Activated naive CD8-positive, alpha-beta T cell treated with anti-CD3 and anti-CD28 coated beads for 36 hours (primary cell): Measurements from ENCODE around the gene LHX3. TPM values are rescaled to one million over a fixed set of nuclear protein-coding genes. Genes with fewer than 3 reads are reported as not detected.

Source experiments
- DNase-seq: peaks from one replicate; pipeline ENCODE4 v3.0.0; 2021
- H3K27ac Mint-ChIP-seq: one replicate; pipeline ENCODE4 v1.8.0; 2022; ENCODE audit warnings: mild to moderate bottlenecking, moderate library complexity, mixed read lengths
- H3K27me3 Mint-ChIP-seq: one replicate; pipeline ENCODE4 v1.8.0; 2022; ENCODE audit warnings: mild to moderate bottlenecking, mixed read lengths
- H3K36me3 Mint-ChIP-seq: one replicate; pipeline ENCODE4 v1.8.0; 2021; ENCODE audit warnings: mild to moderate bottlenecking, mixed read lengths
- H3K4me1 Mint-ChIP-seq: one replicate; pipeline ENCODE4 v1.8.0; 2021; ENCODE audit warnings: mixed read lengths
- H3K4me3 Mint-ChIP-seq: one replicate; pipeline ENCODE4 v1.8.0; 2022; ENCODE audit warnings: mild to moderate bottlenecking, moderate library complexity, mixed read lengths
- H3K9me3 Mint-ChIP-seq: one replicate; pipeline ENCODE4 v1.8.0; 2022; ENCODE audit warnings: mixed read lengths
- total RNA-seq, 2 experiments: library from RNA; stranded (reverse); gene quantifications; one replicate each; pipeline ENCODE4 v1.2.3, GENCODE V29; 2021

Gene LHX3
- total RNA-seq, 2 experiments from 2014 or later: not detected

- H3K27ac Mint-ChIP-seq: no peak overlapping the region
- no peaks in the 10 kb centered on the region for H3K9me3 Mint-ChIP-seq
- H3K4me1 Mint-ChIP-seq: peaks cover 9% of the 10 kb centered on the region
- no peaks in the 10 kb centered on the region for H3K27me3 Mint-ChIP-seq
- no peak for DNase-seq
- peaks cover 10% of the 10 kb centered on the region for H3K36me3 Mint-ChIP-seq
- H3K4me3 Mint-ChIP-seq: no peak overlapping the region
Observed at GRCh38 chr9:136223871-136224640, 19.1 kb upstream of the LHX3 start.

DNA sequence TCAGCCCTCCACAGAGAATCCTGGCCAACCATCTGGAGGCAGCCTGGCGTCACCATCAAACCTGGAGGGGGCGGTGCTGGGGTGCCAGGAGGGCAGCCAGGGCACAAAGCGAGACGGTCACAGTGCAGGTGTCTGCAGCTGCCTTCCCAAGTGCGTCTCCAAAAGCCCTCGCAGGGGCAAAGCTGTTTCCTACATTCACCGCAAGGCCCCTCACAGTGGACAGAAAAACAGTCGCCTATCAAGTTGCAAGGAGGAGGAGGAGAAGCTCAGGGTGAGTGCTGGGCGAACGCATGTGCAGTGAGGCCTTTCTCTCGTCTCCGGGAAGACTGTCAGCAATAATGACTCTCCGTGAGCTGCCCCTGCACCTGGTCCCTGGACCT is 18.0 kb upstream of the LHX3 start:
- H3K27ac Mint-ChIP-seq: no peak overlapping the region
- H3K36me3 Mint-ChIP-seq: peaks cover 10% of the 10 kb centered on the region
- no peak overlapping the region for H3K4me3 Mint-ChIP-seq
- H3K27me3 Mint-ChIP-seq: no peaks in the 10 kb centered on the region
- H3K4me1 Mint-ChIP-seq: peaks cover 2% of the 10 kb centered on the region
- DNase-seq: no peak
- no peaks in the 10 kb centered on the region for H3K9me3 Mint-ChIP-seq

- peaks cover 2% of the 10 kb centered on the region for H3K4me1 Mint-ChIP-seq
- no peak overlapping the region for H3K4me3 Mint-ChIP-seq
- H3K27ac Mint-ChIP-seq: no peak overlapping the region
- peaks cover 10% of the 10 kb centered on the region for H3K36me3 Mint-ChIP-seq
- no peak for DNase-seq
- H3K9me3 Mint-ChIP-seq: no peaks in the 10 kb centered on the region
- no peaks in the 10 kb centered on the region for H3K27me3 Mint-ChIP-seq
Observed at GRCh38 chr9:136222166-136222905, 17.4 kb upstream of the LHX3 start.

GRCh38 chr9:136220017-136220729 is 15.2 kb upstream of the LHX3 start:
- H3K4me1 Mint-ChIP-seq: peaks cover 2% of the 10 kb centered on the region
- no peak overlapping the region for H3K27ac Mint-ChIP-seq
- H3K27me3 Mint-ChIP-seq: no peaks in the 10 kb centered on the region
- peaks cover 14% of the 10 kb centered on the region for H3K36me3 Mint-ChIP-seq
- DNase-seq: no peak
- no peak overlapping the region for H3K4me3 Mint-ChIP-seq
- no peaks in the 10 kb centered on the region for H3K9me3 Mint-ChIP-seq

DNA sequence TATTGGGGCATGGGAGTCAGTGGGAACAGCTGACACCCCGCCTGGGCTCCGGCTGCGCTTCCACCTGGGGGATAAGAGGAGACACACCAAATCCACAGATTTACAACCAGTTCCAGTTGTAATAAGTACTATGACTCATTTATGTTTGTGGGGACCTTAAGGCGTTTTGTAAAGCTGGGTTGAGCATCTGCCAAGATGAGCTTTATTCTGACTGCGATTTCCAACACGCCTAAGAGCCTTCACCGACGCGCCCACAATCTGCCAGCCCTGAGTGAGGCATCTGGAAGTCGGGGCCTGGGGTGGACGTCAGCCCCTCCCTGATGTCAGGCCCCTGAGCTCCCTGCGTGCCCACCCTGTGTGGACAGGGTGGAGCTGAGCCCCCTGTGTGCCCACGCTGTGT is 14.3 kb upstream of the LHX3 start:
- Mint-ChIP-seq H3K27me3 (no peaks in the 10 kb centered on the region), H3K9me3 (no peaks in the 10 kb centered on the region), H3K36me3 (peaks cover 18% of the 10 kb centered on the region), H3K27ac (no peak overlapping the region), H3K4me3 (no peak overlapping the region), H3K4me1 (peaks cover 2% of the 10 kb centered on the region)
- no peak for DNase-seq

DNA sequence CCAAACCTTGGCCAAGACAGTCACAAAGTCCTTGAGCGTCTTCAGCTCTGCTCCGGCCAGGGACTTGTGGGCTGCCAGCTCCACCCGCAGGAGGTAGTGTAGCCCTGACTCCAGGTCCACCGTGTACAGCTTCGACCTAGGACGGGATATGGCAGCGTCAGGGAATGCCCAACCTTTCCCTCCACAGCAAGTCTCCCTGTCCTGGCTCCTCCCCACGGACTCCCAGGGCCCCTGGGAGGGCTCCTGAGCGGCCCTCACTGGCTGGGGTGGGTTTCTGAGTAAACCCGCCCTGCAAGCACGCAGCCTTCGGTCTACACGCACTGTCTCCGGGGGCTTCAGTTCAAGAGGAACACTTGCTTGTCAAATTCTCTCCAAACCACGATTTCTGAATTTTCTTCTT is 13.7 kb upstream of the LHX3 start:
- no peak for DNase-seq
- Mint-ChIP-seq H3K36me3 (peaks cover 24% of the 10 kb centered on the region), H3K4me1 (peaks cover 2% of the 10 kb centered on the region), H3K27ac (no peak overlapping the region), H3K9me3 (no peaks in the 10 kb centered on the region), H3K27me3 (no peaks in the 10 kb centered on the region), H3K4me3 (no peak overlapping the region)

DNA sequence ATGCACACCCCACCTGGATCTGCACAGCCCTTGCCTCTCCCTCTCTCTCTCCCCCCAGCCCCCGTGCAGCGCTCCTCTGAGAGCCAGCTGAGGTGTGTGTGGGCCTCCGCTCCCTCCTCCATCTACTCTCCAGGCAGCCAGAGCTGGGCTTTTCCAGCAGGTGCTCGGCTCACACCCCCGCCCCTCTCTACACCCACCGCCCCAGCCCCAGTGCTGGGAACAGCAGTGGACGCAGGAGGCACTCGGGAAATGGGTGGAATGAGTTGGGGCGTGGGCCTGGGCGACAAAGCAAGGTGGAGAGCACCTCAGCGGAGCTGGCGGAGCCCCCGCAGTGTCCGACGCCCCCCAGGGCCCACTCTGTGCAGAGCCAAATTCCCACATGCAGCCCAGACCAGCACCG is 13.3 kb upstream of the LHX3 start:
- DNase-seq: no peak
- Mint-ChIP-seq H3K27ac (no peak overlapping the region), H3K4me1 (peaks cover 2% of the 10 kb centered on the region), H3K36me3 (peaks cover 27% of the 10 kb centered on the region), H3K9me3 (no peaks in the 10 kb centered on the region), H3K27me3 (no peaks in the 10 kb centered on the region), H3K4me3 (no peak overlapping the region)

GRCh38 chr9:136216541-136217244 is 11.8 kb upstream of the LHX3 start:
- no peak for DNase-seq
- no peak overlapping the region for H3K4me3 Mint-ChIP-seq
- H3K4me1 Mint-ChIP-seq: peaks cover 2% of the 10 kb centered on the region
- no peaks in the 10 kb centered on the region for H3K27me3 Mint-ChIP-seq
- peaks cover 29% of the 10 kb centered on the region for H3K36me3 Mint-ChIP-seq
- H3K9me3 Mint-ChIP-seq: no peaks in the 10 kb centered on the region
- no peak overlapping the region for H3K27ac Mint-ChIP-seq

GRCh38 chr9:136213733-136214132 is 8.8 kb upstream of the LHX3 start:
- H3K27ac Mint-ChIP-seq: no peak overlapping the region

GRCh38 chr9:136212345-136212950 is 7.5 kb upstream of the LHX3 start:
- no peaks in the 10 kb centered on the region for H3K27me3 Mint-ChIP-seq
- peak overlapping the region; percentile 20 for H3K27ac Mint-ChIP-seq
- no peak overlapping the region for H3K4me3 Mint-ChIP-seq
- no peaks in the 10 kb centered on the region for H3K4me1 Mint-ChIP-seq
- H3K9me3 Mint-ChIP-seq: no peaks in the 10 kb centered on the region
- DNase-seq: no peak
- H3K36me3 Mint-ChIP-seq: peaks cover 28% of the 10 kb centered on the region

More at GRCh38 chr9:136213733-136214132, 8.8 kb upstream of the LHX3 start:
- Mint-ChIP-seq H3K4me3 (no peak overlapping the region), H3K4me1 (no peaks in the 10 kb centered on the region), H3K27me3 (no peaks in the 10 kb centered on the region), H3K9me3 (no peaks in the 10 kb centered on the region), H3K36me3 (peaks cover 28% of the 10 kb centered on the region)
- DNase-seq: no peak

DNA sequence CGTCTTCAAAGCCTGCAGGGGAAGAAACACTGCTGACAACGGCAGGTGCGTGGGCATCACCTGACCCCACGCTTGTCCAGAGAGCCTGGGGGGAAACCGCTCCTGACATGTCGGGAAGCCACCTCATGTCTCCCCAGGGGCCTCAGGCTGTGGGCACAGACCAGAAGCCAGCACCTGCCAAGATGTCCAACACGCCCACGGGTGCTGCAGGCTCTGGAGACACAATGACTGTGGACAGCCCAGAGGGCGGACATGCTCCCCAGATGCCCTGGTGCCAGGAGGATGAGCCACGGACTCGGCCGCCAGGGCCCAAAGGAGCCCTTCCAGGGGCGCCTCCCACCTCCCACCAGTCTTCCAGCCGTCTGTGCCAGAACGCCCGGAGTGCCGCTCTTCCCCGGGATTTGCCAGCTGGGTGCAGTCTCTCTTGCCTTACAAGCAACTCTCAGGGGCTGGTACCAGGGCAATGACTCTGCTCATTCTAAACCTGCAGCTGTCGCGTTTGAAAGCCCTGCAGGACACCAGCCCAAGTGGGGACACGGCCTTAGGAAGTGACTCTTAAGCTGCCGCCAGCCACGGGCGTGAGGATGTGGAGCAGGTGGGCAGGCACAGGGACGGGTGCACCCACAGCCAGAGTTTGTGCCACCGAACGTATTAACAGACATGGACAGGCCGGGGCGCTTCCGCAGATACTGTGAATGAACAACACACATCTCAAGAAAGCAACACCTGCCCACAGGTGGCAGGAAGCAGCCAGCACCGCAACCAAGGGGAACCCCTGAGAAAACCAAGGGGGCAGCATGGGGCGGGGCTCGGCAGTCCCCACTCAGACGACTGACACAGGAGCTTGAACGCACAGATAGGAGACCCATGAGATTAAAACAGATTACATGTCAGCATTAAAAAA is 6.8 kb upstream of the LHX3 start:
- no peaks in the 10 kb centered on the region for H3K9me3 Mint-ChIP-seq
- DNase-seq: no peak
- H3K4me3 Mint-ChIP-seq: no peak overlapping the region
- H3K36me3 Mint-ChIP-seq: peaks cover 32% of the 10 kb centered on the region
- H3K27ac Mint-ChIP-seq: no peak overlapping the region
- no peaks in the 10 kb centered on the region for H3K4me1 Mint-ChIP-seq
- no peaks in the 10 kb centered on the region for H3K27me3 Mint-ChIP-seq

DNA sequence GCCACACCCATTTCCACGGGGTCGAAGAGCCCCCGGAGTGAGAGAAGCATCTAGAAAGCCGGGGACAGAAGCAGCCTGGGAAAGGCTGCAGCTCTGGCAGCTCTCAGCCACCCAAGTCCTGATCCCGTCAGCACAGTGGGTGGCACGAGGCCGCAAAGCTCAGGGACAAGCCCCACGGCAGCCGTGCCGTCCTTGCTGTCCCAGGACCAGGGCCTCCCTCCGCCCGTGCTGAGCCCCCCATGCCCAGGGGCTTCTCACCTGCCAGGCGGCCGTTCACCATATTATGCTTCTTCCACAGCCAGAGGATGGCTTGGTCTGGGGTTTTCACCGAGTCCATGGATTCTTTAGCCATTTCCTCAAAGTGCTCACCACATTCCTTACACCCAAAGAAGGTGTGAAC is 6.1 kb upstream of the LHX3 start:
- no peaks in the 10 kb centered on the region for H3K4me1 Mint-ChIP-seq
- no peak for DNase-seq
- H3K27me3 Mint-ChIP-seq: no peaks in the 10 kb centered on the region
- peaks cover 32% of the 10 kb centered on the region for H3K36me3 Mint-ChIP-seq
- no peak overlapping the region for H3K4me3 Mint-ChIP-seq
- H3K9me3 Mint-ChIP-seq: no peaks in the 10 kb centered on the region
- H3K27ac Mint-ChIP-seq: no peak overlapping the region

DNA sequence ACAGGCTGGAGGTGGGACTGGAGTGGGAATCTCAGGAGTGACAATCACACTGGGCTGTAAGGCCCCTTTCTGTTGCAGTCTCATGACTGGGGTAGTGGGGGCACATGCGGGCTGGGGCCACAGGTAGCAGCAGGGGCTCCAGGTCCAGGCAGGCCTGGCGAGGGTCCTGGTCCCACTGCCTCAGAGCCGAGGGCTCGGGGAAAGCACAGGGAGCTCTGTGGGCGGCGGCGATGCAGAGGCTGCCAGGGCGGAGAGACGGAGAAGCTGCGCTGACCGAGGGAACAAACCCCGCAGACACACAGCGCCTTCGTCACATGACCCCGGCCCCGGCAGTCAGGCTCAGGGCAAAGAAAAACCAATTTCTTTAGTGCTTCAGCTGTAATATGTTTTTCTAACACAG is 5.3 kb upstream of the LHX3 start:
- H3K9me3 Mint-ChIP-seq: no peaks in the 10 kb centered on the region
- no peak for DNase-seq
- H3K36me3 Mint-ChIP-seq: peaks cover 28% of the 10 kb centered on the region
- no peaks in the 10 kb centered on the region for H3K4me1 Mint-ChIP-seq
- H3K27me3 Mint-ChIP-seq: no peaks in the 10 kb centered on the region
- no peak overlapping the region for H3K4me3 Mint-ChIP-seq
- H3K27ac Mint-ChIP-seq: no peak overlapping the region

GRCh38 chr9:136209786-136210185 is 4.9 kb upstream of the LHX3 start:
- no peak for DNase-seq
- no peaks in the 10 kb centered on the region for H3K27me3 Mint-ChIP-seq
- H3K4me1 Mint-ChIP-seq: no peaks in the 10 kb centered on the region
- no peak overlapping the region for H3K27ac Mint-ChIP-seq
- no peaks in the 10 kb centered on the region for H3K9me3 Mint-ChIP-seq
- no peak overlapping the region for H3K4me3 Mint-ChIP-seq
- H3K36me3 Mint-ChIP-seq: peaks cover 24% of the 10 kb centered on the region
